ENCODE results near the gene INSIG1.

INSIG1 gene

DNA sequence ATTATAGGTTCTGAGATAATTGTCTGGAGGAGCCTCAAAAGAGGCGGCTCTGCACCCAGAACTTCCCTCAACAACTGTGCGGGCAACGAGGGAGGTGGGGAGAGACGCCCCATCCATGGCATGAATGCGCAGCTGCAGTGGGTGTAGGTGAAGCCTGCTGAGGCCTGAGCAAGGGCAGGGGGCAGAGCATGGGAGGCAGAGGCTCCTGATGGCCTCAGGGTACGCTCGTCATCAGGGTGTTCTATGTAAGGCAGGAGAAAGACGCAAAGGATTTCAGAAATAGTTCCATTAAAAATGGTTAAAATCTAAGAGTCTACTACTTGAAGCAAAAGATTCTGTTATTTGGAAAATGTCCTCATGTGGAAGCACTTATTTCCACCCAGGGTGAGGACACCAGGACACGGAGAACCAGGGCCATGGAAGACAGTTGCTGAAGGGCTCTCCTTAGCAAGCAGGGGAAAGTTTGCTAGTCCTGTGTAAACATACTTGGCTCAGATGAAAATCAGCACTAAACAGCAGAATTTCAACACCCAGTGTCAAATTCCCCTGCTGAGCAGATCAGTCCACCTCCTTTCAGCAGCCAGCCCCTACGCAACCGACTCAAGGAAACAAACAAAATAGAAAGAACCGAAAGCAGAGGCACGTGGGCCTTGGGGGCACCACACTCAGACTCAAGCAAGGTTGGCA lies 18.9 kb downstream of the INSIG1 start:
- Mint-ChIP-seq H3K4me3 (no peak overlapping the region), H3K4me1 (no peaks in the 10 kb centered on the region), H3K9me3 (no peaks in the 10 kb centered on the region), H3K27me3 (no peaks in the 10 kb centered on the region), H3K27ac (no peak overlapping the region)
- DNase-seq (no peak), ATAC-seq (no peak)

DNA sequence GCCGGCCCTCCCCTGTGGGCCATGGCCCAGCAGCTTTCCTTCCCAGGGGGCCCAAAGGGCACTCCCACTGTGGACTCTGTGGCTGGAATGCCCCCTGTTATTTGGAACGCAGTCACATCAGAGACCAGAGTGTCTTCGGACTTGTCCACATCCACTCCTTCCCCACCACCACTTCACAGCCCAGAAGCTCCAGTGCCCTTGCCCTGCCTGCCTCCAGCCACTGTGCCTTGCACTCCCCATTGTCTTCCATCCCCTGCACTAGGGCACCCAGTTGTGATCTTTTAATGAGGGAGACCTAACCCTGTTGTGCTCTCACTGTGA lies 19.4 kb downstream of the INSIG1 start:
- no peak for DNase-seq
- ATAC-seq: no peak
- H3K27ac Mint-ChIP-seq: no peak overlapping the region
- H3K4me3 Mint-ChIP-seq: no peak overlapping the region
- no peaks in the 10 kb centered on the region for H3K4me1 Mint-ChIP-seq
- no peaks in the 10 kb centered on the region for H3K9me3 Mint-ChIP-seq
- no peaks in the 10 kb centered on the region for H3K27me3 Mint-ChIP-seq

DNA sequence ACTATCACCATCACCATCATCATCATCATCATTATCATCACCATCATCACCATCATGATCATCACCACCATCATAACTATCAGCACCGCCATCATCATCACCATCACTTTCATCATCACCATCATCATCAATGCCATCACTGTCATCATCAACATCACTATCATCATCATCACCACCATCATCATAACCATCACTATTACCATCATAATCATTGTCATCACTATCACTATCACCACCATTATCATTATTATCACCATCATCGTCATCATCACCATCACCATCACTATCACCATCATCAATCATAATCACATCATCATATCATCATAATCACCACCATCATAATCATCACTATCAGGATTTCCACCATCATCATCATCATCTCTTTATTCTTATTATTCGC lies 20.6 kb downstream of the INSIG1 start:
- Mint-ChIP-seq H3K27me3 (no peaks in the 10 kb centered on the region), H3K4me1 (no peaks in the 10 kb centered on the region), H3K9me3 (peaks cover 0 to 2% of the 10 kb centered on the region in 2 donors), H3K4me3 (no peak overlapping the region), H3K27ac (no peak overlapping the region)
- DNase-seq: no peak
- no peak for ATAC-seq

DNA sequence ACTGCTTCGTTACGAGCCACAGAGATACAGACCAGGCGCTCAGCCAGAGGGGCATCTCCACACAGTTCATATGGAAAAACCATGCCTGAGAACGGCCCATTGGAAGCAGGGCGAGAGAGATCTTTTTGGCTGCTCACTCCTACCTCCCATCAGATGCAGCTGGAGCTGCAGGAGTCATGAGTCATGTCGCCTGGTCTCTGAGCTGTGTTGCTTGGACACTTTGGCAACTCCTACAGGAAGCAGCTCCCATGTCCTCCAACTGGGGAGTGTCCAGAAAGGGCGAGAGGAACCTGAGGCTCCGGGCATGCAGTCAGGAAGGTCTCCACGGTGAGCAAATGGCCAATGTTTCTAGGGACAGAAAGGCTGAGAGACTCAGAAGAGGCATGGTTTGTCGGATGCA lies 24.9 kb downstream of the INSIG1 start:
- no peak overlapping the region for H3K27ac Mint-ChIP-seq
- peaks cover 22% of the 10 kb centered on the region for H3K27me3 Mint-ChIP-seq
- ATAC-seq (no peak), DNase-seq (no peak)
- H3K4me1 Mint-ChIP-seq: no peaks in the 10 kb centered on the region
- peaks cover 0 to 12% of the 10 kb centered on the region in 2 donors for H3K9me3 Mint-ChIP-seq
- no peak overlapping the region for H3K4me3 Mint-ChIP-seq

DNA sequence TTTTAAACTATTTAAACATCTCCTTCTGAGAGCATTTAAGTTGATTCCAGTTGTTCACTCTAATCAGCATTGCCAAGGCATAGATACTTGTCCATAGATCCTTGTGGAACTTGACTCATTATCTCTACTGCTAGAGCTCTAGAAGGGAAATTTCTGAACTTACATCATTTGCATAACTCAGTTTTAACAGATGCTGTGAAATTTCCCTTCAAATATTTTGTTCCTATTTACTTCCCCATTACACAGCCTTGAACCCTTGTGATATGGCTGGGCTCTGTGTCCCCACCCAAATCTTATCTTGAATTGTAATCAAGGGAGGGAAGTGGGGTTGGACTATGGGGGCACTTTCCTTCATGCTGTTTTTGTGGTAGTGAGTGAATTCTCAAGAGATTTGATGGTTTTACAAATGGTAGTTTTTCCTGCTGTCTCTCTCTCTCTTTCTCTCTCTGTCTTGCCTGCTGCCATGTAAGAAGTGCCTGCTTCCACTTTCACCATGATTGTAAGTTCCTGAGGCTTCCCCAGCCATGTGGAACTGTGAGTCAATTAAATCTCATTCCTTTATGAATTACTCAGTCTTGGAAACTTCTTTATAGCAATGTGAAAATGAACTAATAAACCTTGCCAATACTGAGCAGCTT lies 25.4 kb downstream of the INSIG1 start:
- DNase-seq (no peak), ATAC-seq (no peak)
- H3K27ac Mint-ChIP-seq: no peak overlapping the region
- peaks cover 0 to 12% of the 10 kb centered on the region in 2 donors for H3K9me3 Mint-ChIP-seq
- H3K27me3 Mint-ChIP-seq: peaks cover 23% of the 10 kb centered on the region
- H3K4me3 Mint-ChIP-seq: no peak overlapping the region
- no peaks in the 10 kb centered on the region for H3K4me1 Mint-ChIP-seq

DNA sequence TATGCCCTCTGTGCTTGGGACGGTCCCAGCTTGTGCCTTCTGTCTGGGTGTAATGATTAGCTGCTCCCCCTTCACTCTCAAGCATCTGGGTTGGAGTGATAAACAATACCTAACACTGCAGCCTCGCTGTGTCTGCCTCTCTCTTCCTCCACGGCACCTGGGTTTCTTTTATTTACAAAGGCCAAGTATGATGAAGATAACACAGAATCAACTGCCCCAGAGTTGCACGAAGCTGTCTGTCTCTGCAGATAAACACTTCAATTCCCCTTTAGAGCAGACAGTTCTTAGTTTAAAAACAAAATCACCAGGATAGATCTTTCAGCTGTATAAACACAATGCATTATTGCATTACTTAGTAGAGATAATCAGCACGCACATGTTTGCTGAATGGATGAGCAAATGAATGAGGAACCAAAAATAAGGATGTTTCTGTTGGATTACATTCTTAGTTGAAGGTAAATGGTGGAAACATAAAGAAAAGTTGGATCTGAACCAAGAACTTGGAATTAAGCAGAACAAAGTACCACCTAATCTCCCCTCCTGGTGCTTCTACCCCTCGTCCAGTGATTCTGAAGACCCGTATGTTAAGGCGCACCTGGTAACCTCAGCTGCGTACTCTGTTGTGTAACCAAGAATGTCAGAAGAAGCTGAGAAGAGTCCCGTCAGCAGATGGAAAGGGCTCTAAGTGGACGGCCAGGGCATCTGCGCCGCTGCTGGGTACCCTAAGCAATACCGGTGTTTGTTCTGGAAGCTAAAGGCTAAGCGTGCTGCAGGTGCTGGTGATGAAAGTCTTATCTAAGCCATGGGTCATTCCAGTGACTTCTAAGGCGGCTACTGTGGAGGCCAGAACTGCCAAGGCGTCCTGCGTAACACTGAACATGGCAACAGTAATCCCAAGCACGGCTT lies 26.6 kb downstream of the INSIG1 start:
- ATAC-seq (no peak), DNase-seq (no peak)
- no peak overlapping the region for H3K27ac Mint-ChIP-seq
- no peaks in the 10 kb centered on the region for H3K4me1 Mint-ChIP-seq
- H3K9me3 Mint-ChIP-seq: peaks cover 0 to 12% of the 10 kb centered on the region in 2 donors
- peaks cover 23% of the 10 kb centered on the region for H3K27me3 Mint-ChIP-seq
- no peak overlapping the region for H3K4me3 Mint-ChIP-seq

DNA sequence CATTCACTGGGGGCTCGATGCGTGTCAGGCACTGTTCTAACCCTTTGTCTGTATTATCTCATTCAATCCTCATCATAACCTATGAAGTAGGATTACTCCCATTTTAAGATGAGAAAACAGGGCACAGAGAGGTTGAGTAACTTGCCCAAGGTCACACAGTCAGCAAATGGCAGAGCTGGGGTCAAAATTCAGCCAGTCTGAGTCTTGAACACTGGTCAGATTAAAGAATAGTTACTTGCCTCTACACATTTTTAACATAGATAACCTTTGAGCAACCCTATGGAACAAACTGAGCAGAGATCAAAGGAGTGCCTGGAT lies 27.2 kb downstream of the INSIG1 start:
- H3K27ac Mint-ChIP-seq: no peak overlapping the region
- DNase-seq: no peak
- ATAC-seq: no peak
- H3K27me3 Mint-ChIP-seq: peaks cover 23% of the 10 kb centered on the region
- peaks cover 0 to 12% of the 10 kb centered on the region in 2 donors for H3K9me3 Mint-ChIP-seq
- no peaks in the 10 kb centered on the region for H3K4me1 Mint-ChIP-seq
- H3K4me3 Mint-ChIP-seq: no peak overlapping the region

DNA sequence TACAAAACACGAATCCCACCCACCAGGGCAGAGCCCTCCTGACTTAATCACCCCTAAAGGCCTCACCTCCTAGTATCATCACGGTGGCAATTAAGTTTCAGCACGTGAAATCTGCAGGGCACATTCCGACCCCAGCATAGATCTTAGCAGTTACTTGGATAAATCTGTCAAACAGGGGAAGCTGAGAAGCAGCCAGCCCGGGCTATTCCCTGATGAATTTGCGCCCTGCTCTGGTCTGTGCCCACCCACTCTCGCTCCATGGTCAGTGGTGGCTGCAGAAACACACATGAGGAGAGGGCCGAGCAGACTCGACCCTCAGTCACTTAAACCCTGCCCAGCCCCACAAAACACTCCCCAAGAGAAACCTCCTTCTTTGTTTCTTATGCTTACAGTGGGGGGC lies 28.7 kb downstream of the INSIG1 start:
- Mint-ChIP-seq H3K27me3 (peaks cover 23% of the 10 kb centered on the region), H3K4me1 (no peaks in the 10 kb centered on the region)

DNA sequence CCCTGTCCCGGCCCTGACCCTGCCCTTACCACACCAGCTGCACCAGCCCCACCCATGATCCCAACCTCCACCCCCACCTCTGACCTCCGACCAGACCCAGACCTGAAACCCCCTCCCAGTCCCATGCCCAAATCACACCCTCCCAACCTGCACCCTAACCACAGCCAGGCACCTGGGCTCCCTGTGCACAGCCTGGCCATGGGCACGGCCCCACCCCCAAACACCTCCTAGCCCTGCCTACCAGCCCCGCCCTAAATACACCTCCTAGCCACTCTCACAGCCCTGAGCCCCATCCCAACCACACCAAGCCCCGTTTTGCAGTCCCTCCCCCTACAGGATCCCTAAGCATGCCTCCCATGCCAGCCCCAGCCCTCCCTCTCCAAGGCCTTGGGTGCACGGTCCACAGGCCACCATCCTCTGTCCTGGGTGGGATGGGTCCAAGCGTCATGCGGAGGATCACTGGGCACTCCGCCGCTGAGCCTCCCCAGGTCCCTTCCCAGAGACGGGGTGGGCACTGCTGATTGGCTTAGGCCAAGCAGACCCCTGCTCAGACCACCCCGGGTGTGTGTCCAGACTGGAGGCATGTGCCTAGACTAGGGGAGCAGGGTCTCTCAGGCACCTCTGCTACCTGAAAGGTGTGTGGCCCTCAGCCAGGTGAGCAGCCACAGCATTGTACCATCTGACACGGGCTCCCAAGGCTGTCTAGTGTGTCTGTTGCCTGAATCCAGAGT lies 30.1 kb downstream of the INSIG1 start:
- no peak overlapping the region for H3K4me3 Mint-ChIP-seq
- H3K4me1 Mint-ChIP-seq: no peaks in the 10 kb centered on the region
- DNase-seq (no peak), ATAC-seq (peak; percentile 37)
- H3K9me3 Mint-ChIP-seq: peaks cover 0 to 12% of the 10 kb centered on the region in 2 donors
- no peak overlapping the region for H3K27ac Mint-ChIP-seq
- H3K27me3 Mint-ChIP-seq: peaks cover 23% of the 10 kb centered on the region

More for the DNA sequence above, 28.7 kb downstream of the INSIG1 start:
- Mint-ChIP-seq H3K27ac (no peak overlapping the region), H3K9me3 (peaks cover 0 to 12% of the 10 kb centered on the region in 2 donors), H3K4me3 (no peak overlapping the region)
- DNase-seq (no peak), ATAC-seq (no peak)

DNA sequence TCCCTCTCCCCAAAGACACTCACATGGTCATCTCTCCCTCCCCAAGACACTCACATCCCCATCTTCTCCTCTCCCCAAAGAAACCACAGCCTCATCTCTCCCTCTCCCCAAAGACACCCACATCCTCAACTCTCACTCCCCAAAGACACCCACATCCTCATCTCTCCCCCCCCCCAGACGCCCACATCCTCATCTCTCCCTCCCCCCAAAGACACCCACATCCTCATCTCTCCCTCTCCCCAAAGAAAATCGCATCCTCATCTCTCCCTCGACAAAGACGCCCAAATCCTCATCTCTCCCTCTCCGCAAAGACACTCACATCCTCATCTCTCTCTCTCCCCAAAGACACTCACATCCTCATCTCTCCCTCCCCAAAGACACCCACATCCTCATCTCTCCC lies 31.5 kb downstream of the INSIG1 start:
- ATAC-seq (no peak), DNase-seq (no peak)
- H3K9me3 Mint-ChIP-seq: peaks cover 0 to 2% of the 10 kb centered on the region in 2 donors
- H3K4me1 Mint-ChIP-seq: no peaks in the 10 kb centered on the region
- no peak overlapping the region for H3K27ac Mint-ChIP-seq
- H3K27me3 Mint-ChIP-seq: peaks cover 23% of the 10 kb centered on the region
- no peak overlapping the region for H3K4me3 Mint-ChIP-seq

DNA sequence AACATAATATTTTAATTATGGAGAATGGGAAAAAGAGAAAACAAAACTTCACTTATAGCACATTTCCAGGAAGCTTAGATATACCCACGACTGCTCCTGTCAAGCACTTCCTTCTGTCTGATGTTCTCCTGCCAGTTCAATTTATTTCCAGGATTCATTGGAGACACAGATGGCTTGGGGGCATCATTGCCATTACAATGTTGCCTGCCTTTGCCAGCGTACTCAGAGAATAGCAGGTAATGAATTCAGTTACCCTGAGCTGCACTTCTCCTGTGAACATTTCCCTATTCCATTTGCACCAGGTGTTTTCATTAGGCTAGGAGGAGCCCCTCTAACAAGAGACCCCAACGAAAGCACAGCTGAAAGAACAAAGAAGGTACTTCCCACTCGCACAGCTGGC lies 33.7 kb downstream of the INSIG1 start:
- Mint-ChIP-seq H3K9me3 (no peaks in the 10 kb centered on the region), H3K27ac (no peak overlapping the region), H3K27me3 (peaks cover 12% of the 10 kb centered on the region), H3K4me1 (no peaks in the 10 kb centered on the region), H3K4me3 (no peak overlapping the region)
- no peak for ATAC-seq
- no peak for DNase-seq

DNA sequence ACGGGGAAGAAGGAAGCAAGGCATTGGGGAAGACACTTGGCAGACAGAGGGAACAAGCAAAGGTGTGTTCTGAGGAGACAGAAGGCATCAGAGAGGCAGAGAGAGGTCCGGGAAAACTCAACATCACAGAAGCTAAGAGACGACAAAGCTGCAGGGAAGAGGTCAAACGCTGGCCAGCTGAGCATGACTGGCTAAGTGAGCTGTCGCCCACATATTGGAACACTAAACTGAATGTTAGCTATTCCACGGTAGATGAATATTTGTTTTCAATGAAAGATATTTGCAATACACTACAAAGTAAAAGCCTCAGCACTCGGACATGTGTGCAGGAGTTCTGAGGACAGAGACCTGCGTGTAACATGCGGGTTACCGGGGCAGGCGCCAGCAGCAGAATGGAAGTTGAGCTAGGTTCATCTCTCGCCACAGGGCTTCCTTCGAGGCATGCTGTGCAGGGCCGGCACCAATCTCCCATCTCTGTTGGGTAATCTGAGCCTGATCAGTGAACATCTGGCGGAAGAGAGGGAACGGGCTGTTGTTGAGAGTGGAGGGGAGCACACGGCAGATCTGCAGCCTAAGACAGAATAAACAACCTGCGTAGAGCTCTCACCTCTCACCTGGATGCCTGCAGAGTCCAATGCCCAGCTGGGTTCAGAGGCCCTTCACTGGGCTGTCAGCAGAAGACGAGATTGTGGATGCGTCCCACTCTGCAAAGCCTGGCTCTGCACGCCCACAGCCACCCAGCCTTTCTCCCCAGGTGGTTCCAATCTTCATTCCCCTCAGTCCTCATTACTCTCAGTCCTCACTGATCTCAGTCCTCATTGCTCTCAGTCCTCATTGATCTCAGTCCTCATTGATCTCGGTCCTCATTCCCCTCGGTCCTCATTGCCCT lies 35.9 kb downstream of the INSIG1 start:
- Mint-ChIP-seq H3K27me3 (peaks cover 8% of the 10 kb centered on the region), H3K4me3 (no peak overlapping the region), H3K9me3 (no peaks in the 10 kb centered on the region), H3K4me1 (peaks cover 11% of the 10 kb centered on the region), H3K27ac (no peak overlapping the region)
- DNase-seq: no peak
- ATAC-seq: peak; percentile 27

DNA sequence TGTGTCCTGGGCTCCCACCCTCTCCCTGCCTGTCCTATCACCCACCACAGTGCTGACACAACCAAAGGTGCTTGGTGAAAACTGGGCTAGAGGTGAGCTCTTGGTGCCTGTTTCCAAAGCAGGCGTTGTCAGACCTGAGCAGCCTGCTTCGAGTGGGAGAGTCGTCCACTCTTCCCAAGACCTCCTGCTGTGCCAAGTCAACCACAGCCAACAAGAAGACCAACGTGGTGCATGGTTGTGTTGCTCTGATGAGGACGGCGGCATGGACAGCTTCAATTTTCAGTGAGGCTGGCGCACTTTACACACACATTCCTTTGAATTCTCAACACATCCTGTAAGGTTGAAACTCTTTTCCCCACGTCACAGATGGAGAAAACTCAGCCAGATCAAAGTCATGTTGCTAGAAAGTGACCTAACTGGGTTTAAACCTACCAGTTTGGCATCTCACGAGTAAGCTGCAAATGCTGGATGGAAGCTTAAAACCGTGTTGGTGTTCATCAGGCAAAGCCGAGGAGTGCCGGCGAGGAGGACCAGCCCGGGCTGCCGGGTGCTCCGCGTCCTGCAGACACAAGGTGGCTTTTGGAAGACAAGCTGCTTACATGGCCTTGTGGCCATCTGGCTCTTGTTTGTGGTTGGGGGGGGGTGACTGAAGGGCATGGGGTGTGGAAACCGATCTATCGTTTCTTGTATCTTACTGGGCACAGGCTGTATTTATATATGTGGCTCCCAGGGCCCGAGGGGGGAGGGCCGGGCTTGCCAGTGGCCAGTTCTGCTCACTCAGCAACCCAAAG lies 39.3 kb downstream of the INSIG1 start:
- no peak overlapping the region for H3K4me3 Mint-ChIP-seq
- H3K4me1 Mint-ChIP-seq: peaks cover 30% of the 10 kb centered on the region
- no peaks in the 10 kb centered on the region for H3K9me3 Mint-ChIP-seq
- ATAC-seq: no peak
- peaks cover 24% of the 10 kb centered on the region for H3K27me3 Mint-ChIP-seq
- H3K27ac Mint-ChIP-seq: no peak overlapping the region
- no peak for DNase-seq

DNA sequence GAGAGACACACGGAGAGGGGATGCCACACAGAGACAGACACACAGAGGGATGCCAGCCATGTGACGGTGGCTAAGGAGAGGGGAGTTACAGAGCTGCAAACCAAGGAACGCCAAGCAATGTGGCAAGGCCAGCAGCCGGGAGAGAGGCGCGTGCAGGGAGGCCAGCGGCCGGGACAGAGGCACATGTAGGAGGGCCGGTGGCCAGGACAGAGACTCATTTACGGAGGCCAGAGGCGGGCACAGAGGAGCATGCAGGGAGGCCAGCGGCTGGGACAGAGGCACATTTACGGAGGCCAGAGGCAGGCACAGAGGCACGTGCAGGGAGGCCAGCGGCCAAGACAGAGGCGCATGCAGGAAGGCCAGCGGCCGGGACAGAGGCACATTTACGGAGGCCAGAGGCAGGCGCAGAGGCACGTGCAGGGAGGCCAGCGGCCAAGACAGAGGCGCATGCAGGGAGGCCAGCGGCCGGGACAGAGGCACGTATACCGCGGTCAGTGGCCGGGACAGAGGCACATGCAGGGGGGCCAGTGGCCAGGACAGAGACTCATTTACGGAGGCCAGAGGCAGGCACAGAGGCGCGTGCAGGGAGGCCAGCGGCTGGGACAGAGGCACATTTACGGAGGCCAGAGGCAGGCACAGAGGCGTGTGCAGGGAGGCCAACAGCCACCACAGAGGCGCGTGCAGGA lies 40.4 kb downstream of the INSIG1 start:
- peaks cover 31% of the 10 kb centered on the region for H3K27me3 Mint-ChIP-seq
- no peaks in the 10 kb centered on the region for H3K9me3 Mint-ChIP-seq
- ATAC-seq: no peak
- no peak for DNase-seq
- H3K27ac Mint-ChIP-seq: no peak overlapping the region
- peaks cover 32% of the 10 kb centered on the region for H3K4me1 Mint-ChIP-seq
- peak overlapping the region; percentile 2 to 14 for H3K4me3 Mint-ChIP-seq
